PC-3 (cell line): Measurements from ENCODE around the gene PCDH9. TPM values are rescaled to one million over a fixed set of nuclear protein-coding genes. Genes with fewer than 3 reads are reported as not detected.

Experiments
- ATAC-seq: fragments of 200-7000 bp; cut with Tn5 transposase; 2 replicates; pipeline ENCODE4 v1.9.1; 2020; ENCODE audit warnings: mild to moderate bottlenecking, moderate library complexity
- BruUV-seq: library from RNA; stranded (reverse); fragments of 400-500 nt; replicated peaks from 2 replicates; lab custom pipeline; 2021; lab: Mats Ljungman, UMichigan
- CTCF ChIA-PET: fragments of 300-600 bp; sonication (Branson Sonifier 250); formaldehyde crosslinking; loops from one replicate; lab custom pipeline; 2022; ENCODE audit warnings: antibody characterized with exemption; lab: Charles Lee
- POLR2A ChIA-PET: fragments of 300-600 bp; sonication (Branson Sonifier 250); formaldehyde crosslinking; loops from one replicate; lab custom pipeline; 2022; ENCODE audit warnings: antibody characterized with exemption; ENCODE audit not compliant: unreplicated experiment; lab: Charles Lee
- DNase-seq: peaks from one replicate; pipeline ENCODE4 v3.0.0-alpha.2; 2015
- H2AFZ ChIP-seq: fragments of 300-600 bp; sonication (generic); 2 replicates; pipeline ENCODE4 v1.6.0; 2016; ENCODE audit warnings: antibody characterized with exemption, low read length
- H3F3A ChIP-seq: fragments of 300-600 bp; sonication (generic); one replicate; pipeline ENCODE4 v1.6.0; 2017; ENCODE audit warnings: antibody characterized with exemption, low read length, control low read depth, mild to moderate bottlenecking; ENCODE audit not compliant: unreplicated experiment
- H3K27ac ChIP-seq: fragments of 300-600 bp; sonication (generic); 2 replicates; pipeline ENCODE4 v1.5.1; 2016; ENCODE audit warnings: mild to moderate bottlenecking, low read length
- H3K27me3 ChIP-seq: fragments of 300-600 bp; sonication (generic); 2 replicates; pipeline ENCODE4 v1.6.1; 2016; ENCODE audit warnings: low read length, mixed read lengths
- H3K36me3 ChIP-seq: fragments of 300-600 bp; sonication (generic); 2 replicates; pipeline ENCODE4 v1.6.1; 2016; ENCODE audit warnings: low read depth, mixed run types, low read length, mixed read lengths
- H3K4me1 ChIP-seq: fragments of 300-600 bp; sonication (generic); 2 replicates; pipeline ENCODE4 v1.5.1; 2016; ENCODE audit warnings: low read length; ENCODE audit not compliant: insufficient read depth
- H3K4me2 ChIP-seq: fragments of 300-600 bp; sonication (generic); 2 replicates; pipeline ENCODE4 v1.6.0; 2016; ENCODE audit warnings: low read length
- H3K4me3 ChIP-seq: fragments of 300-600 bp; sonication (generic); 2 replicates; pipeline ENCODE4 v1.5.1; 2016; ENCODE audit warnings: mild to moderate bottlenecking, low read length, mixed read lengths
- H3K79me2 ChIP-seq: fragments of 300-600 bp; sonication (generic); 2 replicates; pipeline ENCODE4 v1.6.1; 2017; ENCODE audit warnings: low read length, mixed read lengths
- H3K9ac ChIP-seq: fragments of 300-600 bp; sonication (generic); 2 replicates; pipeline ENCODE4 v1.6.0; 2016; ENCODE audit warnings: mild to moderate bottlenecking, low read length
- H3K9me2 ChIP-seq: fragments of 300-600 bp; sonication (generic); replicated peaks from 2 replicates; pipeline ENCODE4 v1.6.1; 2016; ENCODE audit warnings: mixed run types, low read length, mixed read lengths
- H3K9me3 ChIP-seq: fragments of 300-600 bp; sonication (generic); 2 replicates; pipeline ENCODE4 v1.6.1; 2016; ENCODE audit warnings: low read length, mixed read lengths
- H4K20me1 ChIP-seq: fragments of 300-600 bp; sonication (generic); 2 replicates; pipeline ENCODE4 v1.6.1; 2016; ENCODE audit warnings: low read length, mixed read lengths
- EZH2 ChIP-seq: fragments of 300-600 bp; sonication (generic); IDR thresholded peaks from one replicate; pipeline ENCODE4 v1.6.1; 2017; ENCODE audit warnings: antibody characterized with exemption, mild to moderate bottlenecking, low read length; ENCODE audit not compliant: unreplicated experiment
- EZH2phosphoT487 ChIP-seq: fragments of 300-600 bp; sonication (generic); IDR thresholded peaks from 2 replicates; pipeline ENCODE4 v1.6.1; 2018; ENCODE audit warnings: mild to moderate bottlenecking, antibody characterized with exemption, low read length, borderline replicate concordance
- intact Hi-C: fragments of 100-400 bp; cut with micrococcal nuclease; formaldehyde crosslinking; loops from 2 replicates; pipeline ENCODE4 v1.9.0; 2023
- total RNA-seq: library from RNA; depleted of rRNA; stranded (reverse); fragments of >200 nt; gene quantifications from 2 replicates; pipeline ENCODE4 v1.2.3, GENCODE V29; 2014
- TF ChIP-seq, protein P1 (sequence below): fragments of 300-600 bp; sonication (generic); conservative IDR thresholded peaks from 2 replicates; pipeline ENCODE4 v1.5.1; 2017; ENCODE audit warnings: antibody characterized with exemption, low read depth, mild to moderate bottlenecking, low read length

The PCDH9 gene
- total RNA-seq, 1 experiment from 2014 or later: 0.98 TPM

DNA sequence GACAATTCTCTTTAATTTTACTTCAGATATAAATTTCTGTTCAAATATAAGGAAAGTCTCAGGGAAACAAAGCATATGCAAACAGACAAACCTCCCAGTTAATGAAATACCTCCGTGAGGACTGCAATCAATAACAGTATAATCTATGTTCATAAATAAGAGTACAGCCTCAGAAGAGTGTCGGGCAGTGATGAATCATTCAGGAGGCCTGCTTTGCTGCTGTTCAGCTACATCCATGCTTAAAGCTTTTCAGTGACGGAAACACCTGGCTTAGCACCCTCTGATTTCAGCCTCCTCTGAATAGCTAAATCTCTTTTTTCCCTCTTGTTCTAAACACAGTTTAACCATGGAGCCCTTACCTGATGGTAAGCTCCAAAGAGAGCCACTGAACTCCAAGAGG is 69.0 kb downstream of the PCDH9 start:
- Histone ChIP-seq H3K27me3 (no peaks in the 10 kb centered on the region), H3F3A (no peaks in the 10 kb centered on the region), H2AFZ (no peak overlapping the region), H3K9ac (no peak overlapping the region), H3K9me2 (no peaks in the 10 kb centered on the region), H3K36me3 (no peaks in the 10 kb centered on the region), H3K9me3 (no peaks in the 10 kb centered on the region), H3K27ac (no peak overlapping the region), H3K4me3 (no peak overlapping the region), H3K4me1 (no peaks in the 10 kb centered on the region), H3K4me2 (no peak overlapping the region), H3K79me2 (no peaks in the 10 kb centered on the region), H4K20me1 (no peaks in the 10 kb centered on the region)
- ChIA-PET CTCF (no interaction called here), POLR2A (no interaction called here)
- ATAC-seq (no peak), DNase-seq (no peak)
- TF ChIP-seq EZH2phosphoT487 (no peak), EZH2 (no peak)
- TF ChIP-seq, protein P1, sequence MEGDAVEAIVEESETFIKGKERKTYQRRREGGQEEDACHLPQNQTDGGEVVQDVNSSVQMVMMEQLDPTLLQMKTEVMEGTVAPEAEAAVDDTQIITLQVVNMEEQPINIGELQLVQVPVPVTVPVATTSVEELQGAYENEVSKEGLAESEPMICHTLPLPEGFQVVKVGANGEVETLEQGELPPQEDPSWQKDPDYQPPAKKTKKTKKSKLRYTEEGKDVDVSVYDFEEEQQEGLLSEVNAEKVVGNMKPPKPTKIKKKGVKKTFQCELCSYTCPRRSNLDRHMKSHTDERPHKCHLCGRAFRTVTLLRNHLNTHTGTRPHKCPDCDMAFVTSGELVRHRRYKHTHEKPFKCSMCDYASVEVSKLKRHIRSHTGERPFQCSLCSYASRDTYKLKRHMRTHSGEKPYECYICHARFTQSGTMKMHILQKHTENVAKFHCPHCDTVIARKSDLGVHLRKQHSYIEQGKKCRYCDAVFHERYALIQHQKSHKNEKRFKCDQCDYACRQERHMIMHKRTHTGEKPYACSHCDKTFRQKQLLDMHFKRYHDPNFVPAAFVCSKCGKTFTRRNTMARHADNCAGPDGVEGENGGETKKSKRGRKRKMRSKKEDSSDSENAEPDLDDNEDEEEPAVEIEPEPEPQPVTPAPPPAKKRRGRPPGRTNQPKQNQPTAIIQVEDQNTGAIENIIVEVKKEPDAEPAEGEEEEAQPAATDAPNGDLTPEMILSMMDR: no peak
- intact Hi-C loops: no loop called here
- no TSS peak for BruUV-seq

DNA sequence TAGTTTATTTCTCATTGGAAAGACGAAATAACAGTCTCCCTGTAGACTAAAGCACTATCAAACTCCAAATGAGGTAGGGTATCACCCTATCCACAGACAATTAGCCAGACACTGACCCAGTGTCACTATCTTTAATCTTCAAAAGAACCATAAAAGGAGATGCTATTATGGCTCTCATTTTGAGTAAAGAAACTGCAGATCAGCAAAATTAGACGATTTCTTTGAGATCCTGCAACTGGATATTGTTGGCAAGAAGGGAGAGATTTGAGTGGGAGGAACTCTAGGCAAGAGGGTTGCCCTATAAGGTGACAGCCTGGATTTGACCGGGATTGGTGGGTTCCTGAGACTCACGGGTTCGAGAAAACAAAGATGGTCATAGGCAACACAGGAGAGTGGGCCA is 71.2 kb downstream of the PCDH9 start:
- POLR2A ChIA-PET: no interaction called here
- no peak overlapping the region for H2AFZ ChIP-seq
- intact Hi-C loops: no loop called here
- H3F3A ChIP-seq: no peaks in the 10 kb centered on the region
- DNase-seq: no peak
- H3K36me3 ChIP-seq: no peaks in the 10 kb centered on the region
- no peaks in the 10 kb centered on the region for H4K20me1 ChIP-seq
- H3K27ac ChIP-seq: no peak overlapping the region
- no TSS peak for BruUV-seq
- H3K9ac ChIP-seq: no peak overlapping the region
- no peaks in the 10 kb centered on the region for H3K27me3 ChIP-seq
- TF ChIP-seq, protein P1: no peak
- TF ChIP-seq EZH2phosphoT487 (no peak), EZH2 (no peak)
- no peaks in the 10 kb centered on the region for H3K79me2 ChIP-seq
- no peaks in the 10 kb centered on the region for H3K9me2 ChIP-seq
- no peak overlapping the region for H3K4me3 ChIP-seq
- no peak overlapping the region for H3K4me2 ChIP-seq
- CTCF ChIA-PET: no interaction called here
- no peaks in the 10 kb centered on the region for H3K4me1 ChIP-seq
- ATAC-seq: no peak
- no peaks in the 10 kb centered on the region for H3K9me3 ChIP-seq

DNA sequence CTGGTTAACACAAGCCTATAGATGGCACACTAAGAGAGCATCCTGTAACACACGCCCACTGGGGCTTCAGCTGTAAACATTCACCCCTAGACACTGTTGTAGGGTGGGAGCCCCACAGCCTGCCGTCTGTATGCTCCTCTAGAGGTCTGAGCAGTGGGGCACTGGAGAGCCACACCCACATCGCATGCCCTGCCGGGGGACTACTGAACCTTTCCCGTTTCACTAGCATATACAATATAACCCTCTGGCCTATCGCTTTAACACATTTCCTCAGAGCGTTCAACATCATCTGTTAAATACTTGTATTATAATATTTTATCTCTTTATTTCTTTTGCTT is 73.4 kb downstream of the PCDH9 start:
- no peak overlapping the region for H3K9ac ChIP-seq
- no peaks in the 10 kb centered on the region for H3K79me2 ChIP-seq
- ATAC-seq: no peak
- ChIA-PET POLR2A (no interaction called here), CTCF (no interaction called here)
- no peaks in the 10 kb centered on the region for H4K20me1 ChIP-seq
- no peaks in the 10 kb centered on the region for H3K4me1 ChIP-seq
- TF ChIP-seq EZH2phosphoT487 (no peak), EZH2 (no peak)
- TF ChIP-seq, protein P1: no peak
- intact Hi-C loops: no loop called here
- DNase-seq: no peak
- no peaks in the 10 kb centered on the region for H3K36me3 ChIP-seq
- H3K4me3 ChIP-seq: no peak overlapping the region
- no peaks in the 10 kb centered on the region for H3F3A ChIP-seq
- no peaks in the 10 kb centered on the region for H3K9me3 ChIP-seq
- H3K27me3 ChIP-seq: no peaks in the 10 kb centered on the region
- H3K9me2 ChIP-seq: no peaks in the 10 kb centered on the region
- no peak overlapping the region for H3K27ac ChIP-seq
- H2AFZ ChIP-seq: no peak overlapping the region
- no TSS peak for BruUV-seq
- H3K4me2 ChIP-seq: no peak overlapping the region
